GM21717 (cell line): ENCODE data around the gene PLXNA2.

ENCODE experiments used
- ATAC-seq: cut with Tn5 transposase; IDR thresholded peaks from one replicate; pipeline ENCODE4 v1.9.1; 2021; ENCODE audit warnings: mild to moderate bottlenecking, moderate library complexity; ENCODE audit not compliant: unreplicated experiment

Gene PLXNA2

GRCh38 chr1:208122612-208123358, 121.4 kb downstream of the PLXNA2 start:
- ATAC-seq: no peak

GRCh38 chr1:208121813-208122364, 122.3 kb downstream of the PLXNA2 start:
- ATAC-seq: no peak

GRCh38 chr1:208120431-208120790, 123.8 kb downstream of the PLXNA2 start:
- ATAC-seq: no peak

- ATAC-seq: no peak
Measured at GRCh38 chr1:208118841-208119606, 125.2 kb downstream of the PLXNA2 start.

- no peak for ATAC-seq
Measured at GRCh38 chr1:208118306-208118705, 125.9 kb downstream of the PLXNA2 start.

- no peak for ATAC-seq
Measured at GRCh38 chr1:208117826-208118225, 126.4 kb downstream of the PLXNA2 start.

- no peak for ATAC-seq
Measured at GRCh38 chr1:208117409-208117808, 126.8 kb downstream of the PLXNA2 start.

GRCh38 chr1:208115924-208116640, 128.1 kb downstream of the PLXNA2 start:
- ATAC-seq: no peak

GRCh38 chr1:208113011-208113410, 131.2 kb downstream of the PLXNA2 start:
- ATAC-seq: no peak

- no peak for ATAC-seq
Measured at GRCh38 chr1:208112401-208112800, 131.8 kb downstream of the PLXNA2 start.

- no peak for ATAC-seq
Measured at GRCh38 chr1:208111646-208112190, 132.5 kb downstream of the PLXNA2 start.

- ATAC-seq: no peak
Measured at GRCh38 chr1:208110296-208110695, 133.9 kb downstream of the PLXNA2 start.

- ATAC-seq: no peak
Measured at GRCh38 chr1:208108646-208109330, 135.4 kb downstream of the PLXNA2 start.

GRCh38 chr1:208108213-208108608, 136.0 kb downstream of the PLXNA2 start:
- no peak for ATAC-seq

- no peak for ATAC-seq
Measured at GRCh38 chr1:208107425-208108212, 136.6 kb downstream of the PLXNA2 start.

- ATAC-seq: no peak
Measured at GRCh38 chr1:208106218-208106617, 138.0 kb downstream of the PLXNA2 start.

- no peak for ATAC-seq
Measured at GRCh38 chr1:208105756-208106155, 138.4 kb downstream of the PLXNA2 start.

- ATAC-seq: no peak
Measured at GRCh38 chr1:208103597-208104513, 140.3 kb downstream of the PLXNA2 start.
